ENCODE results near the gene SNTG2. TPM values are rescaled to one million over a fixed set of nuclear protein-coding genes. Genes with fewer than 3 reads are reported as not detected.

SNTG2 gene
- total RNA-seq, 4 donors from 2014 or later: 9.0 to 44.6 (median 30.8) TPM

DNA sequence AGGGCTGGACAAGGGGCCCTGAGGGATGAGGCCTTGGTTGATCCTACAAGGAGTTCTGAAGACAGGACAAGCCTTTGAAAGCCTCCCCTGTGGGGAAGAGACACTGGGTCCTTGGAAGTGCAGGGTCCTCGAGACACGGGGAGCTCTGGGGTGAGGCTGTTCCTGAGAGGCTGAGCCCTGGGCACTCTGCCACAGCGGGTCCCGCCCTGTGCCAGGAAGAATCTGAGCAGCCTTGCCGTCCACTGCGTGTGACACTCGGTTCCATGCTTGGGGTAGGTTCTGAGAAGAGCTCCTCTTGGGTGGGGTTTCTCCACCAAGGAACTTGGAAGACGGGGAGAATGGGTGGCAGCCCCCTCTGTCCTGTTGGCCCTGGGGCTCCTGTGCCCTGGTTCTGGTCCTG lies 13.9 kb downstream of the SNTG2 start:
- no peaks in the 10 kb centered on the region for H3K36me3 ChIP-seq
- no peak for DNase-seq (ENCODE audit: low spot score in 2 of 2)
- TF ChIP-seq EP300 (IDR thresholded peaks at IDR 0.05) (no peak), POLR2A (IDR thresholded peaks at IDR 0.05) (no peak)
- TF ChIP-seq, protein P1, sequence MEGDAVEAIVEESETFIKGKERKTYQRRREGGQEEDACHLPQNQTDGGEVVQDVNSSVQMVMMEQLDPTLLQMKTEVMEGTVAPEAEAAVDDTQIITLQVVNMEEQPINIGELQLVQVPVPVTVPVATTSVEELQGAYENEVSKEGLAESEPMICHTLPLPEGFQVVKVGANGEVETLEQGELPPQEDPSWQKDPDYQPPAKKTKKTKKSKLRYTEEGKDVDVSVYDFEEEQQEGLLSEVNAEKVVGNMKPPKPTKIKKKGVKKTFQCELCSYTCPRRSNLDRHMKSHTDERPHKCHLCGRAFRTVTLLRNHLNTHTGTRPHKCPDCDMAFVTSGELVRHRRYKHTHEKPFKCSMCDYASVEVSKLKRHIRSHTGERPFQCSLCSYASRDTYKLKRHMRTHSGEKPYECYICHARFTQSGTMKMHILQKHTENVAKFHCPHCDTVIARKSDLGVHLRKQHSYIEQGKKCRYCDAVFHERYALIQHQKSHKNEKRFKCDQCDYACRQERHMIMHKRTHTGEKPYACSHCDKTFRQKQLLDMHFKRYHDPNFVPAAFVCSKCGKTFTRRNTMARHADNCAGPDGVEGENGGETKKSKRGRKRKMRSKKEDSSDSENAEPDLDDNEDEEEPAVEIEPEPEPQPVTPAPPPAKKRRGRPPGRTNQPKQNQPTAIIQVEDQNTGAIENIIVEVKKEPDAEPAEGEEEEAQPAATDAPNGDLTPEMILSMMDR (IDR thresholded peaks at IDR 0.05): no peak
- 82 to 87% methylated on average over 4 to 8 of the region's 8 CpGs for WGBS, 2 donors
- H3K27ac ChIP-seq: no peak overlapping the region
- no peaks in the 10 kb centered on the region for H3K27me3 ChIP-seq
- no peaks in the 10 kb centered on the region for H3K4me1 ChIP-seq
- H3K9me3 ChIP-seq: peaks cover 0 to 11% (median 0%) of the 10 kb centered on the region in 4 donors
- H3K4me3 ChIP-seq: no peak overlapping the region

DNA sequence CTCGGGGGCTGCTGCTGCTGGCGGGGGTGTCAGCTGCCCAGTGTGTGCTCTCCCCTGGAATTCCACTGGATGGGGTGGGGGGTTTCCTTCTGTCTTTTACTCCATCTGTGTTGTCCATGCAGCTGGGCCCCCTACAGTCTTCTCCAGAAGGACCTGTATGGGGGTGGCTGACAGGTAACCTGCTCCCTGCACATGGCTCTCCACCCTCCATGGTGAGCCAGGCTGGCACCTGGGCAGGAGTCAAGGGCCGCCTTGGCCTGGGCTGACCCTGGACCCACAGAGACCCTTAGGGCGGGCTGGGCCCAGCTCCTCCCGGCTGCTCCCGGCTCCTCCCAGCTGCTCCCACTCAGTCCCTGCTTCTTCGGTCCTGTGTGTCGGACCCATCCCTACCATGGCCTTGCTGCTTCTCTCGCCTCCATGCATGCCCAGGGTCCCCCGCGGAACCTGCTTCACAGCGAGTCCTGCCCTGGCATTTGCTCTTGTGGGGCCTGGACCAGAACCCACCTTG lies 15.0 kb downstream of the SNTG2 start:
- H3K27me3 ChIP-seq: no peaks in the 10 kb centered on the region
- H3K9me3 ChIP-seq: peaks cover 0 to 16% (median 0%) of the 10 kb centered on the region in 4 donors
- 81 to 89% methylated on average over 11 to 12 of the region's 12 CpGs for WGBS, 2 donors
- no peak for DNase-seq (ENCODE audit: low spot score in 2 of 2)
- H3K4me3 ChIP-seq: no peak overlapping the region
- no peak for TF ChIP-seq EP300 (IDR thresholded peaks at IDR 0.05)
- no peak for TF ChIP-seq POLR2A (IDR thresholded peaks at IDR 0.05)
- TF ChIP-seq, protein P1 (IDR thresholded peaks at IDR 0.05): no peak
- H3K36me3 ChIP-seq: no peaks in the 10 kb centered on the region
- no peak overlapping the region for H3K27ac ChIP-seq
- no peaks in the 10 kb centered on the region for H3K4me1 ChIP-seq

DNA sequence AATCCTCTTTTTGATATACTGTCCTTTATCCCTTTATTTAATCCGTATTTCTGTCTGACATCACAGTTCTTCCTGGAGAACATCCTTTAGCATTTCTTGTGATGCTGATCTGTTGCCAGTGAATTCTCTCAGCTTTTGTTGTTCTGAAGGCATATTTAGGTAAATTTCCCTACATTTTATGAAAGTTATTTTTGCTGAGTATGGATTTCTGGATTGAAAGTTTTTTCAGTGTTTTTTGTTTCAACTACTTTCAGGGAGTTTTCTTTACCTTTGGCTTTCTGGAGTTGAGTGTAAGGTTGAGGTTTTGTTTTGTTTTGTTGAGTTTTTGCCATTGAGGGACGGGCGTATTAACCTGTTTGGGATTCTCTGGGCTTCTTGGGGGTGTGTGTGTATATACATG lies 22.5 kb downstream of the SNTG2 start:
- no peaks in the 10 kb centered on the region for H3K36me3 ChIP-seq
- 80 to 83% methylated on average over 3 of the region's 3 CpGs for WGBS, 2 donors

DNA sequence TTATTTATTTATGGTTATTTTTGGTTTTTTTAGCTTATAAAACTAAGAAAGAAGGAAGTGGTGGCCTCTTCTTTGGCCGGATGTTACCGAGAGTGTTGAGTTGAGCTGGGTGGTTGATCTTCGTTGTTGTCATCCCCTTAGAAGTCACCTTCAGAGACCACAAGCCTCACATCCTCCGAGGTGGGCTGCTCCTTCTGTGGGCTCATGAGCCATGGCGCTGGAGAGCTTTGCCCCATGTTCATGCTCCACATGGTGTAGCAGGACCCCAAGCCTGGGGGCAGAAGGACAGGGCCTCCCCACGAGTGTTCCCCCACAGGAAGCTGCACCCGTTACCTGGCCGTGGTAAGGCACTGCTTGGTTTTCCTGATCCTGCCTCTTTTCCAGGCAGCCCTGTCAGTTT lies 23.4 kb downstream of the SNTG2 start:
- no peaks in the 10 kb centered on the region for H3K27me3 ChIP-seq
- DNase-seq (ENCODE audit: low spot score in 2 of 2): no peak
- H3K36me3 ChIP-seq: no peaks in the 10 kb centered on the region
- 50 to 71% methylated on average over 8 of the region's 8 CpGs for WGBS, 2 donors
- H3K27ac ChIP-seq: no peak overlapping the region
- TF ChIP-seq, protein P1 (IDR thresholded peaks at IDR 0.05): no peak
- no peak for TF ChIP-seq POLR2A (IDR thresholded peaks at IDR 0.05)
- no peak for TF ChIP-seq EP300 (IDR thresholded peaks at IDR 0.05)
- H3K4me1 ChIP-seq: peaks cover 0 to 10% (median 0%) of the 10 kb centered on the region in 4 donors
- no peak overlapping the region for H3K4me3 ChIP-seq
- H3K9me3 ChIP-seq: peaks cover 0 to 10% (median 0%) of the 10 kb centered on the region in 4 donors

More for the DNA sequence above, 22.5 kb downstream of the SNTG2 start:
- Histone ChIP-seq H3K4me1 (peaks cover 0 to 10% (median 0%) of the 10 kb centered on the region in 4 donors), H3K9me3 (peaks cover 0 to 16% (median 0%) of the 10 kb centered on the region in 4 donors), H3K27me3 (no peaks in the 10 kb centered on the region), H3K4me3 (no peak overlapping the region), H3K27ac (no peak overlapping the region)
- no peak for DNase-seq (ENCODE audit: low spot score in 2 of 2)
- TF ChIP-seq, protein P1 (IDR thresholded peaks at IDR 0.05): no peak
- TF ChIP-seq POLR2A (IDR thresholded peaks at IDR 0.05) (no peak), EP300 (IDR thresholded peaks at IDR 0.05) (no peak)

DNA sequence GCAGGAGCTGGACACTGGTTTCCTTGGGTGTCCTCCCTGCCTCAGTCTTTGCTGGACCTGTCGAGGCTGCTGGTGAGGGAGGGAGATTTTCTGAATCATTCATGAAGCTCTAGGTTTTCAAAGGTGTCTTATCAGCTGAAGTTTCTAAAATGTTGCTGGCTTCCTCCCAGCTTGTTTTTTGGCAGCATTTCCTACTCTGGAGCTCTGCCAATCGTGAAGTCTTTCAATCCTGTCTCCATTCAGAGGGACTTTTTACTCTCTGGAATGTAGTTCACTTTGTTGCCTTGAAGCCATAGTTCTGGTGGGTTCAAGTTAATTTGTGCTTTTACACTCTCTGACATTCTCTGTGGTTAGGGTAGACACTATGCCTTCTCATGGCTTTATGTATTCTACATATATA lies 23.9 kb downstream of the SNTG2 start:
- 0% methylated on average over 2 of the region's 2 CpGs for WGBS, 2 donors
- TF ChIP-seq EP300 (IDR thresholded peaks at IDR 0.05): no peak
- TF ChIP-seq, protein P1 (IDR thresholded peaks at IDR 0.05): no peak
- no peak for TF ChIP-seq POLR2A (IDR thresholded peaks at IDR 0.05)

More for the DNA sequence above, 23.9 kb downstream of the SNTG2 start:
- DNase-seq (ENCODE audit: low spot score in 2 of 2): no peak
- Histone ChIP-seq H3K36me3 (no peaks in the 10 kb centered on the region), H3K27me3 (no peaks in the 10 kb centered on the region), H3K9me3 (peaks cover 0 to 6% (median 0%) of the 10 kb centered on the region in 4 donors), H3K4me1 (peaks cover 0 to 10% (median 0%) of the 10 kb centered on the region in 4 donors), H3K27ac (no peak overlapping the region), H3K4me3 (no peak overlapping the region)

Measured in tibial nerve (tissue), 4 donors.